HCT116 (cell line): Measurements from ENCODE around the gene NSD2. TPM values are rescaled to one million over a fixed set of nuclear protein-coding genes. Genes with fewer than 3 reads are reported as not detected.

ENCODE experiments used
- ATAC-seq: fragments of 200-7000 bp; cut with Tn5 transposase; 2 replicates; pipeline ENCODE4 v1.9.1; 2020; ENCODE audit warnings: mild to moderate bottlenecking, moderate library complexity
- BruUV-seq: library from RNA; stranded (reverse); fragments of 400-500 nt; replicated peaks from 2 replicates; lab custom pipeline; 2021; lab: Mats Ljungman, UMichigan
- CTCF ChIA-PET: fragments of 300-600 bp; sonication (Branson Sonifier 250); formaldehyde crosslinking; loops from one replicate; lab custom pipeline; 2021; ENCODE audit warnings: antibody characterized with exemption; lab: Charles Lee
- POLR2A ChIA-PET: fragments of 300-600, 350-600 bp; sonication (Branson Sonifier 250); formaldehyde crosslinking; loops from one replicate; lab custom pipeline; 2021; ENCODE audit warnings: antibody characterized with exemption; lab: Charles Lee
- RAD21 ChIA-PET, 2 experiments: fragments of 300-600 bp; sonication (Branson Sonifier 250); formaldehyde crosslinking; loops; one replicate each; lab custom pipeline; 2023; ENCODE audit warnings: low total read pairs in 2 of 2; ENCODE audit not compliant: uncharacterized antibody in 2 of 2, unreplicated experiment in 2 of 2, low non-redundant PET in 1 of 2; lab: Charles Lee
- DNase-seq: peaks from one replicate; pipeline ENCODE4 v3.0.0-alpha.2; 2010; ENCODE audit warnings: low read depth, low spot score
- H2AFZ ChIP-seq: fragments of 200-600 bp; shearing (Covaris generic), sonication (generic); 2 replicates; pipeline ENCODE4 v1.6.1; 2017; ENCODE audit warnings: low read depth, mixed run types, mixed read lengths, antibody characterized with exemption, low read length; ENCODE audit not compliant: poor library complexity, severe bottlenecking
- H3K27ac ChIP-seq: 2 replicates; pipeline ENCODE4 v1.5.1; 2012; ENCODE audit warnings: low read depth, low read length
- H3K27me3 ChIP-seq: fragments of 200-600 bp; sonication (generic); 2 replicates; pipeline ENCODE4 v1.6.1; 2016; ENCODE audit warnings: mixed run types, low read length, mixed read lengths; ENCODE audit not compliant: insufficient read depth
- H3K36me3 ChIP-seq, 2 experiments: fragments of 200-500 bp in 1 of 2; fragments of 200-600 bp in 1 of 2; sonication (Bioruptor generic) in 1 of 2; sonication (generic) in 1 of 2; 2 replicates each; pipeline versions ENCODE4 v1.5.1 to v1.6.1; 2014 to 2016; ENCODE audit warnings: low read length in 2 of 2, inconsistent platforms in 1 of 2, mixed read lengths in 1 of 2, mixed run types in 1 of 2; ENCODE audit not compliant: insufficient read depth in 2 of 2, control insufficient read depth in 1 of 2
- H3K4me1 ChIP-seq, 2 experiments: fragments of 200-600 bp in 1 of 2; sonication (generic) in 1 of 2; 2 replicates each; pipeline versions ENCODE4 v1.5.1 to v1.6.1; 2012 to 2017; ENCODE audit warnings: low read length in 2 of 2, inconsistent platforms in 1 of 2, mild to moderate bottlenecking in 1 of 2, mixed read lengths in 1 of 2, mixed run types in 1 of 2, moderate library complexity in 1 of 2; ENCODE audit not compliant: insufficient read depth in 2 of 2, control insufficient read depth in 1 of 2
- H3K4me2 ChIP-seq: fragments of 200-600 bp; sonication (generic); 2 replicates; pipeline ENCODE4 v1.6.1; 2017; ENCODE audit warnings: mixed run types, low read length, mixed read lengths
- H3K4me3 ChIP-seq, 2 experiments: fragments of 200-600 bp in 1 of 2; sonication (generic) in 1 of 2; replicated peaks in 1 of 2; 2 replicates each; pipeline ENCODE4 v1.5.1; 2011 to 2016; ENCODE audit warnings: low read length in 2 of 2, control low read depth in 1 of 2, low read depth in 1 of 2, mild to moderate bottlenecking in 1 of 2, mixed read lengths in 1 of 2, mixed run types in 1 of 2
- H3K79me2 ChIP-seq: fragments of 200-600 bp; sonication (generic); 2 replicates; pipeline ENCODE4 v1.6.1; 2017; ENCODE audit warnings: mild to moderate bottlenecking, mixed run types, low read length, moderate library complexity, mixed read lengths; ENCODE audit not compliant: insufficient read depth
- H3K9ac ChIP-seq: fragments of 200-600 bp; sonication (generic); 2 replicates; pipeline ENCODE4 v1.6.1; 2016; ENCODE audit warnings: low read length, mixed read lengths
- H3K9me2 ChIP-seq: fragments of 200-600 bp; sonication (generic), shearing (Covaris generic); 2 replicates; pipeline ENCODE4 v1.6.1; 2017; ENCODE audit warnings: mixed run types, mild to moderate bottlenecking, moderate library complexity; ENCODE audit not compliant: insufficient read depth
- H3K9me3 ChIP-seq, 2 experiments: fragments of 200-500 bp in 1 of 2; fragments of 200-600 bp in 1 of 2; sonication (Bioruptor generic) in 1 of 2; sonication (generic) in 1 of 2; 2 replicates each; pipeline ENCODE4 v1.6.1; 2014 to 2017; ENCODE audit warnings: low read length in 2 of 2, mixed read lengths in 2 of 2, inconsistent platforms in 1 of 2, low read depth in 1 of 2, mild to moderate bottlenecking in 1 of 2, mixed run types in 1 of 2, moderate library complexity in 1 of 2; ENCODE audit not compliant: control insufficient read depth in 1 of 2, insufficient read depth in 1 of 2
- H4K20me1 ChIP-seq: fragments of 200-600 bp; sonication (generic), shearing (Covaris generic); 2 replicates; pipeline ENCODE4 v1.6.1; 2017; ENCODE audit warnings: mixed run types, mild to moderate bottlenecking, moderate library complexity; ENCODE audit not compliant: insufficient read depth
- ATF3 ChIP-seq: IDR thresholded peaks from 2 replicates; pipeline ENCODE4 v1.6.1; 2012
- CBX3 ChIP-seq: IDR thresholded peaks from 2 replicates; pipeline ENCODE4 v1.6.1; 2012; ENCODE audit warnings: low read depth
- CEBPB ChIP-seq: IDR thresholded peaks from 2 replicates; pipeline ENCODE4 v1.6.1; 2012; ENCODE audit warnings: low read depth
- CTCF ChIP-seq, 3 experiments: fragments of 200-600 bp in 1 of 3; sonication (generic) in 1 of 3; IDR thresholded peaks in 2 of 3; conservative IDR thresholded peaks in 1 of 3; 2 replicates each; pipeline ENCODE4 v1.5.1; 2012 to 2017; ENCODE audit warnings: low read depth in 2 of 3, low read length in 2 of 3, antibody characterized with exemption in 1 of 3, borderline replicate concordance in 1 of 3, control low read depth in 1 of 3, mild to moderate bottlenecking in 1 of 3, mixed read lengths in 1 of 3, mixed run types in 1 of 3, moderate library complexity in 1 of 3; ENCODE audit not compliant: insufficient read depth in 1 of 3
- EGR1 ChIP-seq: IDR thresholded peaks from 2 replicates; pipeline ENCODE4 v1.6.1; 2012; ENCODE audit warnings: low read depth
- EZH2 ChIP-seq: fragments of 200-600 bp; sonication (generic); IDR thresholded peaks from 2 replicates; pipeline ENCODE4 v1.6.1; 2017; ENCODE audit warnings: antibody characterized with exemption, mixed run types
- FOSL1 ChIP-seq: IDR thresholded peaks from 2 replicates; pipeline ENCODE4 v1.6.1; 2012; ENCODE audit warnings: low read depth
- JUND ChIP-seq: IDR thresholded peaks from 2 replicates; pipeline ENCODE4 v1.6.1; 2012
- MAX ChIP-seq: IDR thresholded peaks from 2 replicates; pipeline ENCODE4 v1.6.1; 2012
- POLR2A ChIP-seq: IDR thresholded peaks from 2 replicates; pipeline ENCODE4 v1.7.0; 2011; ENCODE audit warnings: borderline replicate concordance; ENCODE audit not compliant: insufficient read depth, insufficient read length; ENCODE audit errors: extremely low read depth
- SP1 ChIP-seq: IDR thresholded peaks from 2 replicates; pipeline ENCODE4 v1.6.1; 2012; ENCODE audit warnings: low read depth
- SRF ChIP-seq: IDR thresholded peaks from 2 replicates; pipeline ENCODE4 v1.6.1; 2012; ENCODE audit warnings: low read depth
- TCF7L2 ChIP-seq: IDR thresholded peaks from 2 replicates; pipeline ENCODE4 v1.7.0; 2011; ENCODE audit warnings: borderline replicate concordance, inconsistent platforms; ENCODE audit not compliant: insufficient read depth, insufficient read length; ENCODE audit errors: extremely low read depth
- YY1 ChIP-seq: IDR thresholded peaks from 2 replicates; pipeline ENCODE4 v1.6.1; 2011; ENCODE audit warnings: low read length, low read depth, moderate library complexity, mild to moderate bottlenecking; ENCODE audit not compliant: insufficient replicate concordance; ENCODE audit errors: extremely low read depth
- ZBTB33 ChIP-seq: IDR thresholded peaks from 2 replicates; pipeline ENCODE4 v1.6.1; 2011; ENCODE audit warnings: mild to moderate bottlenecking, low read length, moderate library complexity; ENCODE audit not compliant: insufficient replicate concordance; ENCODE audit errors: extremely low read depth
- ZFX ChIP-seq: fragments of 450-650 bp; IDR thresholded peaks from 2 replicates; pipeline ENCODE4 v1.6.1; 2017
- intact Hi-C: fragments of 100-400 bp; cut with micrococcal nuclease; formaldehyde crosslinking; loops from 2 replicates; pipeline ENCODE4 v1.10.0; 2022
- total RNA-seq: library from RNA; stranded (reverse); gene quantifications from one replicate; pipeline ENCODE4 v1.2.1, GENCODE V29; 2021; ENCODE audit not compliant: unreplicated experiment

NSD2 gene
- total RNA-seq, 1 experiment from 2014 or later: 145 TPM

GRCh38 chr4:1823545-1823932 lies 47.7 kb upstream of the NSD2 start (continued):
- no peak for TF ChIP-seq ATF3

- no peaks in the 10 kb centered on the region for H3K9me3 ChIP-seq
- no peaks in the 10 kb centered on the region for H3K4me1 ChIP-seq
- peaks cover 22 to 38% of the 10 kb centered on the region in 2 experiments; a peak in 3 of 4 replicates for H3K36me3 ChIP-seq
- H3K9me2 ChIP-seq: no peaks in the 10 kb centered on the region
- H3K27ac ChIP-seq: no peak overlapping the region
- no peak overlapping the region for H3K4me2 ChIP-seq
- ChIA-PET CTCF (no interaction called here), POLR2A (no interaction called here), RAD21 (no interaction called here)
- H4K20me1 ChIP-seq: no peaks in the 10 kb centered on the region
- no peaks in the 10 kb centered on the region; the same call in 1 of the 2 replicates for H3K79me2 ChIP-seq
- no peaks in the 10 kb centered on the region for H3K27me3 ChIP-seq
- BruUV-seq: no TSS peak
- H2AFZ ChIP-seq: no peak overlapping the region
- DNase-seq (no peak), ATAC-seq (no peak)
- intact Hi-C loops: no loop called here
- H3K4me3 ChIP-seq: no peak overlapping the region
- TF ChIP-seq MAX (no peak), SRF (no peak), EGR1 (no peak)
- H3K9ac ChIP-seq: no peak overlapping the region
Observed at GRCh38 chr4:1824746-1825145, 46.4 kb upstream of the NSD2 start.

GRCh38 chr4:1825326-1825725 lies 45.9 kb upstream of the NSD2 start:
- intact Hi-C loops: no loop called here
- H3K79me2 ChIP-seq: no peaks in the 10 kb centered on the region; the same call in 1 of the 2 replicates
- H3K36me3 ChIP-seq: peaks cover 17 to 38% of the 10 kb centered on the region in 2 experiments; a peak in 3 of 4 replicates
- BruUV-seq: no TSS peak
- no peak overlapping the region for H3K9ac ChIP-seq
- no peaks in the 10 kb centered on the region for H3K9me3 ChIP-seq
- DNase-seq: no peak
- no peaks in the 10 kb centered on the region for H3K4me1 ChIP-seq
- no peak overlapping the region for H3K4me2 ChIP-seq
- H3K27ac ChIP-seq: no peak overlapping the region
- H3K9me2 ChIP-seq: no peaks in the 10 kb centered on the region
- no peaks in the 10 kb centered on the region for H4K20me1 ChIP-seq
- no peak overlapping the region for H2AFZ ChIP-seq
- ChIA-PET CTCF (no interaction called here), RAD21 (no interaction called here), POLR2A (no interaction called here)
- ATAC-seq: no peak
- no peak overlapping the region for H3K4me3 ChIP-seq
- no peaks in the 10 kb centered on the region for H3K27me3 ChIP-seq
- TF ChIP-seq ZBTB33 (no peak), ZFX (no peak), EZH2 (no peak), CEBPB (no peak), TCF7L2 (no peak), MAX (no peak), CTCF (IDR thresholded peaks at IDR 0.05 in 2 of 3, conservative IDR thresholded peaks at IDR 0.05 in 1 of 3; ENCODE audit: borderline replicate concordance in 1 of 3, insufficient read depth in 1 of 3, low read depth in 2 of 3, low read length in 2 of 3) (no peak), CBX3 (no peak), SP1 (no peak), FOSL1 (no peak), POLR2A (no peak), JUND (no peak), YY1 (no peak)
